A673 (cell line): ENCODE results near the gene LANCL1. TPM values are rescaled to one million over a fixed set of nuclear protein-coding genes. Genes with fewer than 3 reads are reported as not detected.

Experiments
- Bru-seq: library from RNA; stranded (reverse); fragments of 400-500 nt; gene quantifications from one replicate; lab custom pipeline; 2021; lab: Mats Ljungman, UMichigan
- BruChase-seq, 2 experiments: library from RNA; stranded (reverse); fragments of 400-500 nt; gene quantifications; one replicate each; lab custom pipeline; 2021; lab: Mats Ljungman, UMichigan
- BruUV-seq: library from RNA; stranded (reverse); fragments of 400-500 nt; replicated peaks from 2 replicates; lab custom pipeline; 2021; lab: Mats Ljungman, UMichigan
- CTCF ChIA-PET: fragments of 300-600 bp; sonication (Branson Sonifier 250); formaldehyde crosslinking; loops from one replicate; lab custom pipeline; 2022; ENCODE audit warnings: antibody characterized with exemption; lab: Charles Lee
- POLR2A ChIA-PET: fragments of 300-600 bp; sonication (Branson Sonifier 250); formaldehyde crosslinking; loops from one replicate; lab custom pipeline; 2022; ENCODE audit warnings: antibody characterized with exemption; ENCODE audit not compliant: low non-redundant PET; lab: Charles Lee
- DNase-seq: peaks from one replicate; pipeline ENCODE4 v3.0.0-alpha.2; 2015; ENCODE audit warnings: low spot score
- H3K27ac ChIP-seq: fragments of 200-600 bp; sonication (generic); 2 replicates; pipeline ENCODE4 v1.5.1; 2016; ENCODE audit warnings: mixed run types, low read depth, mild to moderate bottlenecking, mixed read lengths, antibody characterized with exemption, low read length; ENCODE audit not compliant: poor library complexity, severe bottlenecking
- H3K27me3 ChIP-seq: fragments of 200-600 bp; sonication (generic); replicated peaks from 2 replicates; pipeline ENCODE4 v1.6.1; 2017; ENCODE audit warnings: mixed run types, low read depth, mild to moderate bottlenecking, mixed read lengths, antibody characterized with exemption, low read length; ENCODE audit not compliant: insufficient read depth, poor library complexity
- H3K36me3 ChIP-seq: fragments of 200-600 bp; sonication (generic); 2 replicates; pipeline ENCODE4 v1.6.1; 2016; ENCODE audit warnings: mixed run types, mild to moderate bottlenecking, mixed read lengths, antibody characterized with exemption, low read length; ENCODE audit not compliant: insufficient read depth, poor library complexity, severe bottlenecking
- H3K4me1 ChIP-seq: fragments of 200-600 bp; sonication (generic); 2 replicates; pipeline ENCODE4 v1.6.1; 2017; ENCODE audit warnings: mixed run types, mild to moderate bottlenecking, mixed read lengths, antibody characterized with exemption, low read length; ENCODE audit not compliant: insufficient read depth, poor library complexity, severe bottlenecking
- H3K4me3 ChIP-seq: fragments of 200-600 bp; sonication (generic); 2 replicates; pipeline ENCODE4 v1.5.1; 2016; ENCODE audit warnings: low read depth, mixed run types, mild to moderate bottlenecking, mixed read lengths, low read length; ENCODE audit not compliant: poor library complexity, severe bottlenecking
- H3K9me3 ChIP-seq: fragments of 200-600 bp; sonication (generic); 2 replicates; pipeline ENCODE4 v1.6.1; 2016; ENCODE audit warnings: mixed run types, low read depth, mild to moderate bottlenecking, mixed read lengths, antibody characterized with exemption, low read length; ENCODE audit not compliant: poor library complexity, severe bottlenecking
- CTCF ChIP-seq: fragments of 300-800, 200-600 bp; sonication (generic); conservative IDR thresholded peaks from 2 replicates; pipeline ENCODE4 v1.5.1; 2017; ENCODE audit warnings: low read depth, mild to moderate bottlenecking, antibody characterized with exemption, low read length, moderate library complexity, mixed read lengths
- EZH2 ChIP-seq: fragments of 200-600 bp; sonication (generic); IDR thresholded peaks from 2 replicates; pipeline ENCODE4 v1.6.1; 2017; ENCODE audit warnings: borderline replicate concordance, low read depth, mild to moderate bottlenecking, mixed read lengths, antibody characterized with exemption, low read length; ENCODE audit not compliant: poor library complexity, severe bottlenecking
- intact Hi-C: fragments of 100-400 bp; cut with micrococcal nuclease; formaldehyde crosslinking; loops from one replicate; pipeline ENCODE4 v1.10.0; 2022; ENCODE audit not compliant: unreplicated experiment
- long read RNA-seq: library from polyadenylated mRNA; stranded (forward); transcript quantifications from one replicate; pipeline ENCODE4 v2.0.0, GENCODE V29; 2022
- total RNA-seq: library from RNA; stranded (reverse); gene quantifications from 2 replicates; pipeline ENCODE4 v1.2.3, GENCODE V29; 2021

The LANCL1 gene, protein sequence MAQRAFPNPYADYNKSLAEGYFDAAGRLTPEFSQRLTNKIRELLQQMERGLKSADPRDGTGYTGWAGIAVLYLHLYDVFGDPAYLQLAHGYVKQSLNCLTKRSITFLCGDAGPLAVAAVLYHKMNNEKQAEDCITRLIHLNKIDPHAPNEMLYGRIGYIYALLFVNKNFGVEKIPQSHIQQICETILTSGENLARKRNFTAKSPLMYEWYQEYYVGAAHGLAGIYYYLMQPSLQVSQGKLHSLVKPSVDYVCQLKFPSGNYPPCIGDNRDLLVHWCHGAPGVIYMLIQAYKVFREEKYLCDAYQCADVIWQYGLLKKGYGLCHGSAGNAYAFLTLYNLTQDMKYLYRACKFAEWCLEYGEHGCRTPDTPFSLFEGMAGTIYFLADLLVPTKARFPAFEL
- total RNA-seq (55.6 and 64.3 TPM in 2 replicates), Bru-seq, nascent RNA (percentile 83 among the genes with signal in this experiment), BruChase-seq, experiment 1, labeled RNA remaining after a 2-hour chase (percentile 85 among the genes with signal in this experiment), BruChase-seq, experiment 2, labeled RNA remaining after a 6-hour chase (percentile 89 among the genes with signal in this experiment)
- long read RNA-seq, full-length matches to known transcripts, result 116 of 132 reads
- long read RNA-seq, partial matches to known transcripts, result 9 of 132 reads
- long read RNA-seq, other reads (novel, unspliced or antisense), result 7 of 132 reads

GRCh38 chr2:210476194-210477128 is at the start of gene LANCL1:
LANCL1 (minus strand) TSS chr2:210476759; CDS start chr2:210476396, 363 bp downstream.
- DNase-seq, result peak; percentile 86
- Histone ChIP-seq H3K36me3 (peaks cover 8% of the 10 kb centered on the region), H3K27me3 (no peaks in the 10 kb centered on the region), H3K4me3 (peak within 1 kb of the TSS; percentile 93), H3K27ac (peak within 1 kb of the TSS; percentile 88), H3K4me1 (peaks cover 4% of the 10 kb centered on the region), H3K9me3 (no peaks in the 10 kb centered on the region)
- ChIA-PET POLR2A (no interaction called here), CTCF (no interaction called here)
- intact Hi-C loops, result no loop called here
- BruUV-seq, result no TSS peak
- TF ChIP-seq CTCF, result no peak
- TF ChIP-seq EZH2, result no peak

GRCh38 chr2:210524533-210524932 is 48.0 kb upstream of the LANCL1 start:
- DNase-seq, result no peak
- no peaks in the 10 kb centered on the region for H3K4me1 ChIP-seq
- no peaks in the 10 kb centered on the region for H3K36me3 ChIP-seq
- no peak overlapping the region for H3K27ac ChIP-seq
- ChIA-PET CTCF (no interaction called here), POLR2A (no interaction called here)
- no TSS peak for BruUV-seq
- TF ChIP-seq CTCF (no peak), EZH2 (no peak)
- intact Hi-C loops, result no loop called here
- no peaks in the 10 kb centered on the region for H3K9me3 ChIP-seq
- H3K27me3 ChIP-seq, result no peaks in the 10 kb centered on the region
- no peak overlapping the region for H3K4me3 ChIP-seq

- CTCF ChIA-PET, result no interaction called here
- no peak for TF ChIP-seq CTCF
- no peak for TF ChIP-seq EZH2
These were observed 47.2 kb upstream of the LANCL1 start for GRCh38 chr2:210523650-210524289.

More at GRCh38 chr2:210523650-210524289, 47.2 kb upstream of the LANCL1 start:
- no peak for DNase-seq
- H3K4me1 ChIP-seq, result no peaks in the 10 kb centered on the region
- BruUV-seq, result no TSS peak
- no peaks in the 10 kb centered on the region for H3K9me3 ChIP-seq
- no peaks in the 10 kb centered on the region for H3K36me3 ChIP-seq
- no peak overlapping the region for H3K4me3 ChIP-seq
- intact Hi-C loops, result no loop called here
- POLR2A ChIA-PET, result no interaction called here
- H3K27ac ChIP-seq, result no peak overlapping the region
- H3K27me3 ChIP-seq, result no peaks in the 10 kb centered on the region
